GM21717 (cell line): ENCODE data around the gene UBTD1.
"Not testable (repeated sequence)": the region's sequence is repeated elsewhere in the genome, so short reads cannot be mapped to it uniquely, and the experiment has no call there.

ENCODE experiments used
- ATAC-seq: cut with Tn5 transposase; IDR thresholded peaks from one replicate; pipeline ENCODE4 v1.9.1; 2021; ENCODE audit warnings: mild to moderate bottlenecking, moderate library complexity; ENCODE audit not compliant: unreplicated experiment

The UBTD1 gene, protein sequence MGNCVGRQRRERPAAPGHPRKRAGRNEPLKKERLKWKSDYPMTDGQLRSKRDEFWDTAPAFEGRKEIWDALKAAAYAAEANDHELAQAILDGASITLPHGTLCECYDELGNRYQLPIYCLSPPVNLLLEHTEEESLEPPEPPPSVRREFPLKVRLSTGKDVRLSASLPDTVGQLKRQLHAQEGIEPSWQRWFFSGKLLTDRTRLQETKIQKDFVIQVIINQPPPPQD

DNA sequence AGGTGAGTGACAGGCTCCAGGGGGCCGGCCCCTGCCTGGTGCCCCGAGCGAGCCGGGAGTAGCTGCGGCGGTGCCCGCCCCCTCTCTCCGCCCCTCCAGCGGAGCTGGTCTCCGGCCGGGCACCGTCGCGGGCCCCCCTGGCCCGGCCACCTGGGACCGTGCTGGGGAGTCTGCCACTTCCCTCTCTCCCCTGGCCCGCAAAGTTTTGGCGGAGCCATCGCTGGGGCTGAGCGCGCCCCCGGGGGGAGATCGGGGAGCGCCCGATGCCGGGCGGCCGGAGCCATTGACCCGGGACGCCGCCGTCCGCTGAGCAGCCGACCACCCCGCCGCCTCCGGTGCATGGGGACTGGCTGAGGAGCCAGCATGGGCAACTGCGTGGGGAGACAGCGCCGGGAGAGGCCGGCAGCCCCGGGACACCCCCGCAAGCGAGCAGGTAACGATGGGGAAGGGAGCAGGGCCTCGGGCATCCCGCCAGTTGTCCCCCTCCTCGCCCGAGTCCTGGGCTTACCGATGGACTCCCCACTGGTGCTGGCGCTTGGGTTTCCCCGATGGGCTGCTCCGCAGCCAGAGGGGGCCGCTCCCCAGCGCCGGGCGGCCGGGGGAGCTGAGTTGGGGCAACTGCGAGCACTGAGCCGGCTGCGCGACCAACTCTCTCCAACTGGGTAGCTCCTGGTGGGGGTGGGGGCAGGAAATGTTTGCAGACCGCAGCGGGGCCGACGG lies at the start of gene UBTD1:
Gene UBTD1 (plus strand): TSS at position 84 of the 720 bp plus-strand sequence. CDS start 280 bp downstream, at position 364.
- ATAC-seq = peak; percentile 6

DNA sequence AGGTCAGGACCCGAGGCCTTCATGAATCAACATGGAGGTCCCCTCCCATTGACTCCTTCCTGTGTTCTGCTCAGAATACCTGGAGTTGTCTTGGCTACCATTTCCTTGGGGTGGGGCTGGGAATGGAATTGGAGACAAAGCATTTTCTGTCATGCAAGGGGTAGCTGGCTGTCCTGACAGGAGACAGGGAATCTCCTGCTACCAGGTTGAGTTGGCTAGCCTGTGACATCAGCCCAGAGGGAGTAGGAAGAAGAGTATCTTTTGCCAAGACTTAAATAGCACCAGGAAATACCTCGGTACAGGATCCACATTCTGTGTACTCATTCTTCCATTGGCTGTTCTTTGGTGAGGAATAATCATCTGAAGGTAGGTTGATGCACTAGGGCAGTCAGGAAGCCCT lies 47.9 kb upstream of the UBTD1 start:
- no peak for ATAC-seq

DNA sequence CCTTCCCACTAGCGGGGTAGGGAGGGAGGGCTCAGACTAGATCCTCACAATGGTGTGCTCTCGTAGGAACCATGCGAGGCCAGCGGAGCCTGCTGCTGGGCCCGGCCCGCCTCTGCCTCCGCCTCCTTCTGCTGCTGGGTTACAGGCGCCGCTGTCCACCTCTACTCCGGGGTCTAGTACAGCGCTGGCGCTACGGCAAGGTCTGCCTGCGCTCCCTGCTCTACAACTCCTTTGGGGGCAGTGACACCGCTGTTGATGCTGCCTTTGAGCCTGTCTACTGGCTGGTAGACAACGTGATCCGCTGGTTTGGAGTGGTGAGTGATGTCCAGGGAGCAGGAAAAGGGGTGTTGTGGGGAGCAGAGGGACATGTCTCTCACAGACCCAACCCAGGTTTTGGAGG lies 47.1 kb upstream of the UBTD1 start:
- no peak for ATAC-seq

DNA sequence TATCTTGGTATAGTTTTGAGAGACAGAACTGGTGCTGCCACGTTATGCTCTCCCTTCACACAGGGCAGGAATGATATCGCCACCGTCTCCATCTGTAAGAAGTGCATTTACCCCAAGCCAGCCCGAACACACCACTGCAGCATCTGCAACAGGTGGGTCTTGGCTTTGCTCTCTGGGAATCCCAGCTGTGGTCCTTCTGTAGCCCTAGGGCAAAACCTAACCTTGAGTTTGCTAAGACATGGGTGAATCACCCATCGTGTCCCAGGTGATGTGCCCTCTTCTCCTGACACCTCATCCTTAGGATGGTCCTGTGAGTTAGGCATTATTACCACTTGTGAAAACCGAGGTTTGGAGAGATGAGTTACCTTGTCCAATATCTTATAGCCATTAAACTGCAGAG lies 46.4 kb upstream of the UBTD1 start:
- no peak for ATAC-seq

DNA sequence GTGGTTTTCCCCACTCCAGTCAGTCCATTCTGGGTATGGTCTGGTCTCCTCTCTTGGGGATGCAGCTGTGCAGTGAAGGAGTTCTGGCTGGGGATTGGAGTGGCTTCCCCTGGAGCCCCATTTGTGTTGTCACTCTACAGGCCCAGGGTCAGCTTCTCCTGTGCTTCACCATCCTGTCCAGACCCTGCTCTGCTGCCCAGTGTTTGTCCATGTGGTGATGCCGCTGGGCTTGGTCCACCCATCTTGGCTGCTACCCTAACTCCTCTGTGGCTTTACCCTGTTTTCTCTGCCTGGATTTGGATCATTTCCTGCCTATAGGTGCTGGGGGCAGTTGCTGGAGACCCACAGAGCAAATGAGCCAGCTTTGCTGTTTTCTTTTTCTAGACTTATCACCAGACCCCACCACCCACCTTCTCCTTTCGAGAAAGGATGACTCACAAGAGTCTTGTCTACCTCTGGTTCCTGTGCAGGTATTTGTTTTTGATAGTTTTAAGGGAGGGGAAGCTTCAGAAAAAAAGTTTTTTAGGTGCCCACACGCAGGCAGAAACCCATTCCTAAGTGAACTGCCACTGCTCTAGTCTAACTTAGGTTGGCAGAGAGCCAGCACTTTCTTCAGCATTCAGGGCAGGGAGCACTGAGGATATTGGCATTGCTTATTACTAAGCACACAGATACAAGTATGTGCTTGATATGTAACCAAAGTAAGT lies 44.2 kb upstream of the UBTD1 start:
- ATAC-seq = no peak

DNA sequence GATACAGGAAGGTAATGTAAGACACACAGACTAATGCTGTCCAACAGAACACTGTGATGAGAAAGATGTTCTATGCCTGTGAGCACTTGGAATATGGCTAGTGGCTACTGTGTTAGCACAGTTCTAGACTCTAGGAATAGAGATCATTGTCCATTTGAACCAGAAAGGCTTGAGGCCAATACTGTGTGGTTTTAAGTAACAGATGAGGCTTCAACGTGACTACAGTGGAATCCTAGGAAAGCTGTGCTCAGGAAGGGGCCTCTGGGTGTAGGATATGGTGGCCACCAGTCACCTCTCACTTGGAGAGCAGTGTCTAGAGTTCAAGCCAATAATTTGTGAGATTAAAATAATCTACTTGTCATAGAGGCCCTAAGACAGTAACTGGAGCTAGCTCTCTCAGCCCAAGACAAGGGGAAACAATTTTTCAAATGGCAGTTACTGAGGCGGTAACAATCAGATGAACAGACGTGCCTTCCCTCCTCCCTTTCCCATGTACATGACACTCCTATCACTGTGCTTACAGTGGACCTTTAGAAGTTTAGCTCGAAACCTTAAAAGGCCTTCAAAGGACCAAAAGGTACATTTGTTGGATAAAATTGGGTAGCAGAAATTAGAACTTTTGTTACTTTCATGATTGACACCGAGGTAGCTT lies 42.6 kb upstream of the UBTD1 start:
- ATAC-seq = no peak

DNA sequence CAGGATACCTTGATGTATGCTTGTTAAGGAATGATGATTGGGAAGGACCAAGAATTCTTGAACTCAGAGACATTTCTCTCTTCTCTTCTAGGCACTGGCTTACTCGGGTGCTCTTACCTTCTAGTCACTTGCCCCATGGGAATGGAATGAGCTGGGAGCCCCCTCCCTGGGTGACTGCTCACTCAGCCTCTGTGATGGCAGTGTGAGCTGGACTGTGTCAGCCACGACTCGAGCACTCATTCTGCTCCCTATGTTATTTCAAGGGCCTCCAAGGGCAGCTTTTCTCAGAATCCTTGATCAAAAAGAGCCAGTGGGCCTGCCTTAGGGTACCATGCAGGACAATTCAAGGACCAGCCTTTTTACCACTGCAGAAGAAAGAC lies 42.0 kb upstream of the UBTD1 start:
- ATAC-seq = no peak

DNA sequence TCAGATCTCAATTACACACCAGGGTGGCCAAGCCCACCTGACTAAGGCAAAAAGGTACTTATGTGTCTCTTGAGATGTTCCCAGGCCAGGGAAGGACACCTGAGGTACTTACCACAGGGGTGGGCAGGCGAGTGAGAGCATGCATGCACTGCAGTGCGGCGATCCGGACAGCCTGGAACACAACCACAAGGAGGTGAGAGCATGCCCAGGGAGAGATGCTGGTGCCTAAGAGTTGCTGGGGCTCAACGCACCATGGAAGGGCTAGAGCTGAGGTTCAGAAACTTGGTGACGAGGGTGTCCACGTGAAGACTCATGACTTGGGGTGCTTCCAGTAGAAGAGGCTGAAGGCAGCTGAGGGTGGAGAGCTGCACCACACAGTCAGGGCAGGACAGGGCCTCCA lies 39.6 kb upstream of the UBTD1 start:
- no peak for ATAC-seq

DNA sequence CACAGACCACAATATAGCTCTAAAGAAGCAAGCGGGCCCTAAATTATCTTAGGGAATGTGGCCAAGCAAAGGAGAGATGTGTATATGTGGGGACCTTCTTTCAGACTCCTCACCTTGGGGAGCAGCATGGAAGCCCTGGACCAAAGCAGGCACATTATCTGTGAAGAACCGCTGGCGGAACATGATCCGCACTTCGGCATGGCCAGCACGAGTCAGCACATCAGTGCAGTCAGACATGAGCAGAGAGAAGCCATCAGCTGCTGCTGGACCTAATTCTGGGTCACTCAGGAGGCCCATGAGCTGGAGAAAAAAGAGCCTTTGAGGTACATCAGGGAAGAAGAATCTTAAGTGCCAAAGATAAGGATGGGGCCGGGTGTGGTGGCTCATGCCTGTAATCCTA lies 38.8 kb upstream of the UBTD1 start:
- ATAC-seq = no peak

DNA sequence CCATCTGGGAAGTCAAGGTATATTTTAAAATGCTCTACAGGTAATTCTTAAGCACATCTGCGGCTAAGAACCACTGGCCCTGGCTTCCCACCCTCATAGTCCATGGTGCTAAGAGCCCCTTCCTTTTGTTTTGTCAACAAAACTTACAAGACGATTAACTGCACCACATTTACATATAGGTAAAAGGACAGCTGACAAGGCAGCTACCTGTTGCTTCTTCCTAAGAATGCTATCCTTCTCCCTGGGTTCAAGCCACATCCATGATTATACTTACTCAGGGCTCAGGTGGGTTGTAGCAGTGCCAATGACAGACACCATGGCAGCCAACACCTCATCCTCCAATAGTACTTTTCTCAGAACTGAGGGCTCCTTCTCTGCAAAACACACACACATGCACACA lies 36.4 kb upstream of the UBTD1 start:
- no peak for ATAC-seq

DNA sequence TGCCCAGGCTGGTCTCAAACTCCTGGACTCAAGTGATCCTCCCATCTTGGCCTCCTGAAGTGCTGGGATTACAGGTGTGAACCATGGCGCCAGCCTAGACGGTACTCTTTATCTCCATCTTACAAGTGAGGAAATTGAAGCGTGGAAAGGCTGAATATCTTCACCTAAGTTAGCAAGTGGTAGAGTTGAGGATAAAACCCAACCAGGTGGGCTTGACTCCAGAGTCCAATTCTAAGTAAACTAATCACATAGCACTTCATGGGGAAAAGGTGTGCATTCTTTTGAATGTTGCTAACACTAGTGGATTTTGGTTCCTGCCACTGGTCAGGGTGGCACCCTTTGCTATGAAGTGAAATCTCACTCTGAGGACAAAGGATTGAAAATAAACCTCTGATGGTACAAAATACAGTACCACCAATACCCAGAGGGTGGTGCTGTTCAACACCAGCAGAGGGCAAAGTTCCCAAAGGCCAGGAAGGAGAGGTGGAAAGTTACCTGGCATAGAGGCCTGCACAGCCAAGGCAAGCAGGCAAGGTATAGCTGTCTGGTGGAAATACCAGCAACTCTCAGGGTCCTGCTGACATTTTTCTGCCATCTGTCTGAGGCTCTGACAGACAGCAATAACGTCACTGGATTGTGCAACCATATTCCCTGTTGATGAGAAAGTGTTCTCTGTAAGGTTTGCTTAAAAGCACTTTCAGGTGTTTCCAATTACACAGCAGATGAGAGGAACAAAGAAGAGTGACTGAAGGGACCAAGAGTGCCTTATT lies 35.2 kb upstream of the UBTD1 start:
- ATAC-seq = no peak

DNA sequence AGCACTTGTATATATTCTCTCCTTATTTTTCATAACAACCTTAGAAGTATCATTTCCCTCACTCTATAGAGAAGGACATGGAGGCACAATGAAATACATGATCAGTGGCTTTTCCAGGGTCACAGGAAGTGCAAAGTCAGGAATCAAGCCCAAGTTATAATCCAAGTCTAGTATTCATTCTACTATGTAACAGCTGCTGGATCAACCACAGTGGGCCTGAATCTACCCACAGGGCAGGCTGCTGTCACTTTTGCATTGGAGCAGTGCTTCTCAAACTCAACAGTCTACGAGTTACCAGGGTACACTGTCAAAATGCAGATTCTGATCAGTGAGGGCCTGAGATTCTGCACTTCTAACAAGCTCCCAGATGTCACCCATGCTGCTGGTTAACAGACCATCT lies 34.5 kb upstream of the UBTD1 start:
- no peak for ATAC-seq

DNA sequence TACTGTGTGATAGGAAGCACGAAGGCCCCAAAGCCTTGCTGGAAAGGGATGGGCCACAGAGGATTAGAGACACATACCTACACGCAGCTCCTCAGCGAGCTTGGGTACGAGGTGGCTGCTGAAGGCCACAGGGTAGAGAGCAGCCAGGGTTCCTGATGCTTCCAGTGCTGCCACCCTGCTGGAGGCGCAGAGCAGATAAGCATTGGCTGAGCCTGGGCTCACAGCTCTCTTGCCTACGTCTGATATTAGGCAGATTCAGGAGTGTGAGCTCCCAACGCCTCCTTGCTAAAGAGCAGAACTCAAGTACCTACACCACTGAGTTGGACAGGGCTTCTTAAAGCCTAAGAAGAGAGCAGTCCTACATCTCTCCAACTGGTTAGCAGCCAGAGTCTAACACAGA lies 32.7 kb upstream of the UBTD1 start:
- ATAC-seq = no peak

DNA sequence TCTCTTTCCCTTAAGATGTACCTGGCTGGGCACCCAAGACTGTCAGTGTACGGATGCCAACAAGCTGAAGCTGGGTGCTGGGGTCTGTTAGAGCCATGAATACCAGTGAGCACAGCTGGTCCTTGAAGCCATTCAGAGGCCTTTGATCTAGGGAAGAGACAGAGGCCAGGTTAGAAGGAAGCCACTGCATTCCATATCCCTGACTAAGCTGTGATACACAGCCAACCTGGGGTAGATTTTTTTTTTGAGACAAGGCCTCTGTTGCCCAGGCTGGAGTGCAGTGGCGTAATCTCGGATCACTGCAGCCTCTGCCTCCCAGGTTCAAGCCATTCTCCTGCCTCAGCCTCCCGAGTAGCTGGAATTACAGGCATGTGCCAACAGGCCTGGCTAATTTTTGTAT lies 32.0 kb upstream of the UBTD1 start:
- ATAC-seq = no peak

DNA sequence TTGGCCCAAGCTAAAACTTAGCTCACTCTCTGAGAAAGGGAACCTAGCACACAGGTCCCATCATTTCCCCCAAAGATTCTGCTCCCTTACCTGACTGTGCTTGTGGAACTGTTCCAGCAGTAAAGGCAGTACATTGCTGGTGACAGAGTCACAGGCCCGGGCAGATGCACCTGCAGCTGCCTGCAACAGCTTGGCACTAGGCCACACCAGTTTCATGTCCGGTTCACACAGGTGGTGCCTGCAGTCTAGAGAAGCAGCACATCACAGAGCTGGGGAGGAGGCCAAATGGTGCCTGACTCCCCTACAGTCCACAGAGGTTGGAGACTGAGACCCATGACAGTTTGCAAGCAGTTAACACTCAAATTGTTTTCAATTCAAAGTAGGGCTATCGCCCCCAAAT lies 30.6 kb upstream of the UBTD1 start:
- no peak for ATAC-seq

DNA sequence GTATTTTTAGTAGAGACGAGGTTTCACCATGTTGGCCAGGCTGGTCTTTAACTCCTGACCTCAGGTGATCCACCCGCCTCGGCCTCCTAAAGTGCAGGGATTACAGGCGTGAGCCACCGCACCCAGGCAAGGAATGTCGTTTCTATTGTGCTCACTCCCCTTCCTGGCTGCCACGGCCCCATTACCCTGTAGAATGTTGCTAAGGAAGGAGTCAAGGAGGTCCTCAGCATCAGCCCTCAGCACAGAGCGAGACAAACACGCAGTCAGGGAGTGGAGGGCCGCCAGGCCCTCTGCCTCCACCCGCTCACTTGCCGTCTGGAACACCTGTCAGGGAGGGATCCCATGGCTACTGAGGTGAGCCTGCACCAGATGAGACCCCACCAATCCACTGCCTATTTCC lies 29.9 kb upstream of the UBTD1 start:
- not testable (repeated sequence) for ATAC-seq

DNA sequence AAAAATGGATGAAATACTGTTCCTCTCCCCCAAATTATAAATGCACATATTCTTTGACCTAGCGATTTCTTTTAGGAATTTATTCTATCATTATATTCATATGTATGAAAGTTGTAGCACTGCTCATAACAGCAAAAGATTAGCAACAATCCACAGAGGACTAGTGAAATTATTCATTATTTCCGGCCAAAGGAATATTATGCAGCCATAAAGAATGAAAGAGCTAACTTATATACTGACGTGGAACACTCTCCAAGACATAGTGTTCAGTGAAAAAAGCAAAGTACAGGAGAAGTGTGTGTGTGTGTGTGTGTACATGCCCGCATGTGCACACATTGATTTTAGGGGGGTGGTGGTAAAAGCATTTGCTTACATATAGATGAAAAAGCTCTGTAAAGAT lies 23.8 kb upstream of the UBTD1 start:
- no peak for ATAC-seq

DNA sequence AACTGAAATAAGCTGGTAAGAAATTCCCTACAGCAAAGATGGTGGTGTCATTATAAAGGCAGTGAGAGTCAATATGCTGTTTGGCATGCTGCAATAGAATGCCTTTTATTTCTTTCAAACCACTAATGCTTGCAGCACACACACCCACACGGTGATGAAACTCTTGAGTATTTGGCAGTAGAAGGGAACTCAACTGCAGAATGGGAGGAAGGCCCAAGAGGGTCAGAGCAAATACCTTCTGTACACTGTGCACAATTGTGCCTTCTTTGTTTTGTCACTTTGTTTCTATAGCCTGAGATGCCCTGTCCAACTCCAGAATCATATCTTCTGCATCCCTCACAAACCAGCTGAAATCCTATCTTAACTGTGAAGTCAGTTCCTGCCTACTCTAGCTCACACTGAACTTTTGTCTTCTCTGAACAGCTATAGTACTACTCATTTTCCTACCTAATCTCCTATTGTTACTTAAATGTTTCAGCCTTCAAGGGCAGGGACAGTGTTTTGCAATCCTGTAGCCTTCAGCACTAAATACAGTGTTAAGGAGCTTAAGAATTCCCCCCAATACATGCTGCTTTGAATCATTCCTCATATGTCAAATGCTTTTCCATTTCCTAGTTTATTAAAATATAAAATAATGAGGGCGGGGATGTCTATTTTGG lies 22.7 kb upstream of the UBTD1 start:
- ATAC-seq = no peak

DNA sequence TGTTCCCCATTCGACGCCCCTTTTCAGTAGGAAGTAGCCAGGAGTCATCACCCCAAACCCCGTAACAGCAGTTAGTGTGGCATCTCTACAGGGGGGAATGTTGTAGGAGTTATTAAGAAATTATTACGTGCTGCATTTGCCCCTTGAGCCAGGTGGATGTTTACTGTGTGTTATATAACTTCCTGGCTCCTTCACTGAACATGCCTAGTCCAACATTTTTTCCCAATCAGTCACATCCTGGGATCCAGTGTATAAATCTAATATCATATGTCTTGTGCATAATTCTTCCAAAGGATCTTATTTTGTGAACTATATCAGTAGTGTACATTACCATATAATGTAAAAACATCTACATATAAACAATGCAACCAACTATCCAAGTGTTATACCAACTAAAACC lies 19.3 kb upstream of the UBTD1 start:
- not testable (repeated sequence) for ATAC-seq

DNA sequence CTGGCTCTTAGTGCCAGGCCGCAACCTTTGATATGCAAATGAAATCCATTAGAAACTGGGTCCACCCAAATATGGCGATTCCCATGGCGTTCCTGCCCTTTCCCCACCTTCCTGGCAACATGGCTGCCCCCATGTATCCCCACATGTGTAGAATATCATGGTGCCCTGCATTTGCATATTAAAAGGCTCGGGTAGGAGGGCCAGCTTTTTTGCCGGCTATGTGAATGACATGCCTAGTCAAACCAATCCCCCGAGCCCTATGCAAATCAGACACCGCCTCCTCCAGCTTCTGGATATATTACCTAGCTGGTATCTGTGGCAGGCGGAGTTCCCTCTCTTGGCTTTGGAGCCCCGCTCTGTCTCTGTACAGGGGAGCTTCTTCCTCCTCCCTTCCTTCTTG lies 18.8 kb upstream of the UBTD1 start:
- no peak for ATAC-seq
